ENCODE measurements around the gene ARHGAP5.
"Not testable (repeated sequence)": the region's sequence is repeated elsewhere in the genome, so short reads cannot be mapped to it uniquely, and the experiment has no call there.

ARHGAP5 gene

GRCh38 chr14:32126899-32127730 is 50.0 kb downstream of the ARHGAP5 start:
- not testable (repeated sequence) for DNase-seq

GRCh38 chr14:32127731-32128654 is 50.9 kb downstream of the ARHGAP5 start:
- not testable (repeated sequence) for DNase-seq

GRCh38 chr14:32128703-32129102 is 51.6 kb downstream of the ARHGAP5 start:
- DNase-seq, result no peak

DNA sequence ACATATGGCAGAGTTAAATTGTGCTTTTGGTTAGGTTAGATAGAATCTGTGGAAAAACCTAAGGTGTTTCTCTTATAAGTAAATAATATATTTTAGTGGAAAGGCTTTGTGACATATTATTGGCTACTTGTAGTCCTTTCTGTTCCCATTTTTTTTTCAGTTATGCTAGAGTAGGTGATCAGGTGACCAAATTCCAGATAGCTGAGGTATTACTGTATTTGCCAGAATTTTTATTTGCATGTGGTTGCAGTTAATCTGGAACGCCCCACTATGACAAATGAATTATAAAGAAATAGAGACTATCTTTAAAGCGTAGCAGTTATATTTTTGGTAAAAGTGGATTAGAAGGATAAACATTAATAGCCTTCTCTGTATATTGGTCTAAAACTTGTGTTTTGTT is 52.0 kb downstream of the ARHGAP5 start:
- no peak for DNase-seq

DNA sequence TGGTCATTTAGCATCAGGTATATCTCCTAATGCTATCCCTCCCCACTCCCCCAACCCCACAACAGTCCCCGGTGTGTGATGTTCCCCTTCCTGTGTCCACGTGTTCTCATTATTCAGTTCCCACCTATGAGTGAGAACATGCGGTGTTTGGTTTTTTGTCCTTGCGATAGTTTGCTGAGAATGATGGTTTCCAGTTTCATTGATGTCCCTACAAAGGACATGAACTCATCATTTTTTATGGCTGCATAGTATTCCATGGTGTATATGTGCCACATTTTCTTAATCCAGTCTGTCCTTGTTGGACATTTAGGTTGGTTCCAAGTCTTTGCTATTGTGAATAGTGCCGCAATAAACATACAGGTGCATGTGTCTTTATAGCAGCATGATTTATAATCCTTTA is 54.6 kb downstream of the ARHGAP5 start:
- DNase-seq, result not testable (repeated sequence)

- no peak for DNase-seq
These were observed 57.5 kb downstream of the ARHGAP5 start for GRCh38 chr14:32134448-32135097.

- DNase-seq, result no peak
These were observed 59.1 kb downstream of the ARHGAP5 start for GRCh38 chr14:32136027-32136825.

DNA sequence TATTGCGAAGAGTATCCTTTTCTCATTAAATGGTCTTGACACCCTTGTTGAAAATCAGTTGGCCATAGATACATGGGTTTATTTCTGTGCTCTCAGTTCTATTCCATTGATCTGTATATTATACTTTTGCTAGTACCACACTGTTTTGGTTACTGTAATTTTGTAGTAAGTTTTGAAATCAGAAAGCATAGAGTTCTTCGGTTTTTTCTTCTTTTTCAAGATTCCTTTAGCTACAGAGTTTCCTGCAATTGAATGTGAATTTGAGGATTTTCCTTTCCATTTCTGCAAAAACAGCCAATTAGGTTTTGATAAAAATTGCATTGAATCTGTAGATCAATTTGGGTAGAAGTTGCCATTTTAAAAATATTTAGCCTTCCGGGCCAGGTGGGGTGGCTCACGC is 60.2 kb downstream of the ARHGAP5 start:
- DNase-seq, result no peak

DNA sequence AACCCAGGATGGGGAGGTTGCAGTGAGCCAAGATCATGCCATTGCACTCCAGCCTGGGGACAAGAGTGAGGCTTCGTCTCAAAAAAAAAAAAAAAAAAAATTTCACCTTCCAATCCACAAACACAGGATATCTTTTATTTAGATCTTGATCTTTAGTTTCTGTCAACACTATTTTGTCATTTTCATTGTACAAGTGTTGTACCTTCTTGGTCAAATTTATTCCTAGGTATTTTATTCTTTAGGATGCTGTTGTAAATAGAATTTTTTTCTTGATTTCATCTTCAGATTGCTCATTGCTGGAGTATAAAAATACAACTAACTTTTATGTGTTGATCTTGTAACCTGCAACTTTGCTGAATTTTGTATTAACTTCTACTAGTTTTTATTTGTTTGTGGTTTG is 60.8 kb downstream of the ARHGAP5 start:
- DNase-seq, result no peak

- no peak for DNase-seq
These were observed 65.2 kb downstream of the ARHGAP5 start for GRCh38 chr14:32142341-32142740.

- no peak for DNase-seq
These were observed 65.8 kb downstream of the ARHGAP5 start for GRCh38 chr14:32142754-32143437.

DNA sequence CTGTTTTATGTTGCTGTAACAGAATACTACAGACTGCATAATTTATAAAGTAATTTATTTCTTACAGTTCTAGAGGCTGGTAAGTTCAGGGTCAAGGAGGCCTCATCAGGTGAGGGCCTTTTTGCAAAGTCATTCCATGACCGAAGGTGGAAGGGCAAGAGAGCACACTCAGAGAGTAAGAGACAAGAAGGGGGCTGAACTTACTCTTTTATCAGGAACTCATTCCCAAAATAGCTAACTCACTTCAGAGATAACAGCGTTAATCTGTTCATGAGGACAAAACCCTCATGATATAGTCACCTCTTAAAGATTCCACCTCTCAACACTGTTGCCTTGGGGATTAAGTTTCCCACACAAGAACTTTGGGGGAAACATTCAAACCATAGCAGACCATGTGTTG is 73.3 kb downstream of the ARHGAP5 start:
- DNase-seq, result no peak

DNA sequence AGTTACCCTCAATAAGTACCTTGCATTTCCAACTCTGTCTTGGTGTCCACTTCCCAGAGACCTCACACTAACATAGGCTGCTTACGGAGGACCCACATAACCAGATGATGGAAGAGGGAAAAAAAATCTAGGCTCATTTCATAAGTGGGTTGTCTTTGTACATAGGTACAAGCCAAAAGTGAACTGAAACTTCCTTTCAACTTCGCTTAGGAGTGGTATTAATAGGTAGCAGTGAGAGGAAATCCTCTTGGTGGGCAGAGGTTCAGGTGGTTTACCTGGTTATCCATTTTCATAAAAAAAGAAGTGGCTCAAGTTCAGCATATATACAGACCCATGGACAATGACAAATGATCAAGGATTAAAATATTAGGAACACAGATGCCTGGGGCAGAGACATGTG is 88.9 kb downstream of the ARHGAP5 start:
- no peak for DNase-seq

DNA sequence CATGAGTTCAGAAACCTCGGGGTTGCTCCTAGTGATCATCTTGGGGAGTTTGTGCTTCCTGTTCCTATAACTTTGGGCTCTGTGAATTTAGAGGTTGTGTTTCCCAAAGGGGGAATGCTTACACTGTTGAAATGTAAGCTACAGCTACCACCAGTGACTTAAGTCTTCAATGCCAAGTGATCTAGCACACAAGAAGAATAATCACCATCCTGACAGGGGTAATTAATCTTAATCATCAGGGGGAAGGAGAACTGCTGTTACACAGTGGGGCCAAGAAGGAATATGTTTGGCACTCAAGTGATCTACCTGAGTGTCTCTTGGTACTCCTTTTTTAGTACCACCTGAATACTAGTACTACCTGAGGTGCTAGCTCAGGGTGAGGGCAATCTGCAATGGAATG is 89.8 kb downstream of the ARHGAP5 start:
- no peak for DNase-seq

- DNase-seq, result no peak
These were observed 90.8 kb downstream of the ARHGAP5 start for GRCh38 chr14:32167907-32168306.

DNA sequence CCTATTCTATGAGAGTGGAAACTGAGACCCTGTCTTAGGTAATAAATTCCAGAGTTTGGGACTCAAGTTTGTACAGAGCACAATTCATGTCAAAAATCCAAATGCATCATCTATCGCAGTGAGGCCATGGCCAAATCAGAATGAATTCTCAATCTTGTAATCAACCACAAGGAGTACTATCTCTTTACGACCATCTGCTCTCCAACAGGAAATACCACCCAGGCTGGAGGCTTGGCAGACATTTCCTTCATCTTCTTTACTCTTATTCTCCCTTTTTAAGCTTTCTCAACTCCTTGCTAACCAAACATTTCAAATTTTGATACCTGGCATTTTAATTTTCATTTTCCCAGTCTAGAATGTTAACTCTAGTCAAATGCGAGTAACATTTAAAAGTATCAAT is 92.1 kb downstream of the ARHGAP5 start:
- no peak for DNase-seq

DNA sequence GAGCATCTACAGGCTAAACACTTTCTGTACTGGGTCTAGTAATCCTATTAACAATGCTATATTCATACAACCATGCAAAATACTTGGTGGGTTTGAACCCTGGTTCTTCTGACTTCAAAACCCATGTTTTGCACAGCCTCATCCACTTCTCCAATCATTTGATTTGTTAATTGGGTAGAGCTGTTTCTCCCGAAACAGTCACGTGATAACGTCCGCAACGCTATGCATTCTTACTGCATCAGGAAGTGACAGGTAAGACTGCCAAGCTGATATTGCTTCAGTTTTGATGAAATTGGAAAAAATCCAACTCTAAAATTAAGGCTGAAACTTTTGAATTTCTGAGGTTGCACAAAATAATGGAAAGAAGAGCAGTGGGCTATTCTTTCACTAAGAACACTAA is 94.4 kb downstream of the ARHGAP5 start:
- DNase-seq, result no peak

- DNase-seq, result no peak
These were observed 106.3 kb downstream of the ARHGAP5 start for GRCh38 chr14:32183151-32184058.

GRCh38 chr14:32185097-32185496 is 108.0 kb downstream of the ARHGAP5 start:
- DNase-seq, result no peak

DNA sequence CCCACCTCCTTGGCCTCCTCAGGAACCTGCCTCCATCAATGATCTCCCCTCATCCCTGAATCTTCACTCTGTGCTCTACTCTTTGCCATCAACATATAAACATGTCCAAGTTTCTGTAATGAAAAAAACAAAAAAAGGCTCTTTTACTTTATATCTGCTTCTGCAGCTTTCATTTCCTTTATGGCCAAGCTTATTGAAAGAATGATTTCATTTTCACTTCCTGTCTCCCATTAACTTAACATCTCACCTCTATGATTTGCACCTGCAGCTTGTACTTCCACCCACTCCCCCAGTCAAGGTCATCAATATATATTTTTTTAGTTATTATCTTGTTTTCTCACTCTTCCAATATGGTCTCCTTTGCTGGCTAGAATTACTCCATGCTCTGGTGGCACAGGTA is 109.1 kb downstream of the ARHGAP5 start:
- no peak for DNase-seq

GRCh38 chr14:32189811-32190210 is 112.7 kb downstream of the ARHGAP5 start:
- no peak for DNase-seq
